DOHH2 (cell line): ENCODE results near the gene RHOT1.

Experiments used
- H3F3A ChIP-seq: fragments of 200-600 bp; sonication (generic), shearing (Covaris generic); 2 replicates; pipeline ENCODE4 v1.6.0; 2016; ENCODE audit warnings: antibody characterized with exemption, mild to moderate bottlenecking; ENCODE audit not compliant: control insufficient read depth, insufficient read depth
- H3K27ac ChIP-seq: fragments of 200-600 bp; sonication (generic); 2 replicates; pipeline ENCODE4 v1.5.1; 2014; ENCODE audit warnings: low read depth, mild to moderate bottlenecking, low read length, moderate library complexity
- H3K27me3 ChIP-seq: fragments of 200-600 bp; sonication (generic); 2 replicates; pipeline ENCODE4 v1.6.1; 2014; ENCODE audit warnings: mild to moderate bottlenecking, low read length, mixed read lengths; ENCODE audit not compliant: control insufficient read depth
- H3K36me3 ChIP-seq: fragments of 200-600 bp; sonication (generic); 2 replicates; pipeline ENCODE4 v1.6.1; 2014; ENCODE audit warnings: mild to moderate bottlenecking, low read length, moderate library complexity, mixed read lengths; ENCODE audit not compliant: control insufficient read depth
- H3K4me1 ChIP-seq: fragments of 200-600 bp; sonication (generic); 2 replicates; pipeline ENCODE4 v1.6.1; 2014; ENCODE audit warnings: mild to moderate bottlenecking, low read length, mixed read lengths; ENCODE audit not compliant: control insufficient read depth
- H3K4me2 ChIP-seq: fragments of 200-600 bp; sonication (generic); 2 replicates; pipeline ENCODE4 v1.6.0; 2014; ENCODE audit warnings: mild to moderate bottlenecking, low read length, moderate library complexity
- H3K4me3 ChIP-seq: fragments of 200-600 bp; sonication (generic); 2 replicates; pipeline ENCODE4 v1.5.1; 2014; ENCODE audit warnings: mild to moderate bottlenecking, low read length, mixed read lengths
- H3K79me2 ChIP-seq: fragments of 200-600 bp; sonication (generic); 2 replicates; pipeline ENCODE4 v1.6.1; 2014; ENCODE audit warnings: mild to moderate bottlenecking, low read length, mixed read lengths; ENCODE audit not compliant: control insufficient read depth
- H3K9me2 ChIP-seq: fragments of 200-600 bp; sonication (generic); replicated peaks from 2 replicates; pipeline ENCODE4 v1.6.1; 2014; ENCODE audit warnings: mild to moderate bottlenecking, low read length, mixed read lengths; ENCODE audit not compliant: control insufficient read depth
- H3K9me3 ChIP-seq: fragments of 200-600 bp; sonication (generic); 2 replicates; pipeline ENCODE4 v1.6.1; 2014; ENCODE audit warnings: antibody characterized with exemption, low read length, mixed read lengths; ENCODE audit not compliant: control insufficient read depth, insufficient read depth
- H4K20me1 ChIP-seq: fragments of 200-600 bp; sonication (generic); 2 replicates; pipeline ENCODE4 v1.6.0; 2014; ENCODE audit warnings: low read depth, mild to moderate bottlenecking, antibody characterized with exemption, low read length, moderate library complexity; ENCODE audit not compliant: control insufficient read depth, insufficient read depth
- EZH2phosphoT487 ChIP-seq: fragments of 200-600 bp; sonication (generic); IDR thresholded peaks from 2 replicates; pipeline ENCODE4 v1.6.1; 2017; ENCODE audit warnings: borderline replicate concordance, mild to moderate bottlenecking, antibody characterized with exemption, low read length, moderate library complexity, mixed read lengths
- TF ChIP-seq, protein P1 (sequence below): fragments of 200-600 bp; sonication (generic); IDR thresholded peaks from one replicate; pipeline ENCODE4 v1.5.1; 2014; ENCODE audit warnings: antibody characterized with exemption, mild to moderate bottlenecking, low read depth, low read length; ENCODE audit not compliant: poor library complexity, severe bottlenecking

The RHOT1 gene

DNA sequence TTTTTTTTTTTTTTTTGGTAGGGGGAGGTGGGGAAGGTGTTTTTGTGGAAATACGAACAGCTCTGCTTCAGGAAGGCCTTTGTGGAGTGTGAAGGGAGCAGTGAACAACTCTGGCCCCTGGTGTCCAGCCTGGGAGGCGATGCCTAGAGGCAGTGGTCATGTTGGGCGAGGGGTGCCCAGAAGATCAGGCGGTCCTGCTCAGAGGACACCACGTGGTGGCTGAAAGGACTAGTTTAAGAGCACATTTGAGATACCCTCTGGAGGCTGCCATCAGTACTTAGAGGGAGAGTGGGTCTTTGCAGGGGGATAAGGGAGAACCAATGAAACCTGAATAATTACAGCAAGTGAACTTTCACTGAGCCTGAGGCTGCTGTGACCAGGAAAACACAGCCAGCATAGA lies 40.1 kb upstream of the RHOT1 start:
- Histone ChIP-seq H3K4me3 (no peak overlapping the region), H3K27ac (no peak overlapping the region), H4K20me1 (no peaks in the 10 kb centered on the region), H3K27me3 (peaks cover 11% of the 10 kb centered on the region; the same call in 1 of the 2 replicates), H3K4me1 (no peaks in the 10 kb centered on the region), H3K4me2 (no peak overlapping the region), H3K9me2 (no peaks in the 10 kb centered on the region), H3K9me3 (no peaks in the 10 kb centered on the region), H3K36me3 (no peaks in the 10 kb centered on the region), H3F3A (no peaks in the 10 kb centered on the region), H3K79me2 (no peaks in the 10 kb centered on the region)
- TF ChIP-seq EZH2phosphoT487: no peak
- TF ChIP-seq, protein P1, sequence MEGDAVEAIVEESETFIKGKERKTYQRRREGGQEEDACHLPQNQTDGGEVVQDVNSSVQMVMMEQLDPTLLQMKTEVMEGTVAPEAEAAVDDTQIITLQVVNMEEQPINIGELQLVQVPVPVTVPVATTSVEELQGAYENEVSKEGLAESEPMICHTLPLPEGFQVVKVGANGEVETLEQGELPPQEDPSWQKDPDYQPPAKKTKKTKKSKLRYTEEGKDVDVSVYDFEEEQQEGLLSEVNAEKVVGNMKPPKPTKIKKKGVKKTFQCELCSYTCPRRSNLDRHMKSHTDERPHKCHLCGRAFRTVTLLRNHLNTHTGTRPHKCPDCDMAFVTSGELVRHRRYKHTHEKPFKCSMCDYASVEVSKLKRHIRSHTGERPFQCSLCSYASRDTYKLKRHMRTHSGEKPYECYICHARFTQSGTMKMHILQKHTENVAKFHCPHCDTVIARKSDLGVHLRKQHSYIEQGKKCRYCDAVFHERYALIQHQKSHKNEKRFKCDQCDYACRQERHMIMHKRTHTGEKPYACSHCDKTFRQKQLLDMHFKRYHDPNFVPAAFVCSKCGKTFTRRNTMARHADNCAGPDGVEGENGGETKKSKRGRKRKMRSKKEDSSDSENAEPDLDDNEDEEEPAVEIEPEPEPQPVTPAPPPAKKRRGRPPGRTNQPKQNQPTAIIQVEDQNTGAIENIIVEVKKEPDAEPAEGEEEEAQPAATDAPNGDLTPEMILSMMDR: no peak

DNA sequence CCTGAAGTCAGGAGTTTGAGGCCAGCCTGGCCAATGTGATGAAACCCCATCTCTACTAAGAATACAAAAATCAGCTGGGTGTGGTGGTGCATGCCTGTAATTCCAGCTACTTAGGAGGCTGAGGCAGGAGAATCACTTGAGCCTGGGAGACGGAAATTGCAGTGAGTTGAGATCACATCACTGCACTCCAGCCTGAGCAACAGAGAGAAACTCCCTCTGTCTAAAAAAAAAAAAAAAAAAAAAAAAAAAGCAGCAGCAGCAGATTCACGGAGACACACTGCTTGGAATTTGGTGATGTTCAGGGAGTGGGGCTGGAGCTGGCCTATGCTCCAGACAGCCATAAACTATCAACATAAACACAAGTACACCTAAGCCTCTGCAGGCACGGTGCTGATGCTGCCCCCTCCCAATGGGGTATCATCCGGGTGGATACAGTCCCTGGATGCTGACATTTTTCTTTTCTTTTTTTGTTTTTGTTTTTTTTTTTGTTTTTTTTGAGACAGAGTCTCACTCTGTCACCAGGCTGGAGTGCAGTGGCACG lies 39.6 kb upstream of the RHOT1 start:
- TF ChIP-seq, protein P1: no peak
- TF ChIP-seq EZH2phosphoT487: no peak
- no peaks in the 10 kb centered on the region for H3K9me2 ChIP-seq
- H3K27ac ChIP-seq: no peak overlapping the region
- no peak overlapping the region for H3K4me3 ChIP-seq
- no peaks in the 10 kb centered on the region for H3K4me1 ChIP-seq
- H3K4me2 ChIP-seq: no peak overlapping the region
- H3K36me3 ChIP-seq: no peaks in the 10 kb centered on the region
- no peaks in the 10 kb centered on the region for H3K79me2 ChIP-seq
- H3K9me3 ChIP-seq: no peaks in the 10 kb centered on the region
- no peaks in the 10 kb centered on the region for H4K20me1 ChIP-seq
- peaks cover 11% of the 10 kb centered on the region; the same call in 1 of the 2 replicates for H3K27me3 ChIP-seq
- no peaks in the 10 kb centered on the region for H3F3A ChIP-seq

DNA sequence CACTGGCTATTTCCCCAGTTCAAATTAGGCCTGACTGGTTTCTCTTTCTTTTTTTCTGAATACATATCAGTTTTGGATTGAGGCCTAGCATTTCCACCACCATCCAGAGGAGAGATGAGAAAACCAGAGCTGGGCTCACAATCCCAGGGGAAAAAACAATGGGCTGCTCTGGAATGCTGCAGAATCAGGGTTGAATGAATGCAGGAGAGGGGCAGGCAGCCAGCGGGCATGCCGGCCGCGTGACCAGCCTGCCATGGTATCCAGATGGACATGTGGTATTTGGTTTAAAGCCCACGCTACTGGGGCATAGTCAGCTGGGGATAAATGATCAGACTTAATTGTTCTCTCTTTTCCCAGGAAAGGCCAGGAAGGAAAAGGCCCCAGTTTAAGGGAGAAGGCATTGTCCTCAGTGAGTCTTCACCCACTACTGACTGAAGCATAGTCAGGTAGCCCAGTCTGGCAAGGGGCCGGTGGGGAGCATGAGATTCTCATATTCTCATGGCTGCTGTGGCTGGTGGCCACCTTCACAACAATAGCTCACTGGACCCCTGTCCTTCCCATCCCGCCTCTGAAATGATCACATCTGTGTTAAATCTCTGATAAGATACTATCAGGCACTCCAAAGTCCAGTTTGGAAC lies 38.7 kb upstream of the RHOT1 start:
- Histone ChIP-seq H3K9me3 (no peaks in the 10 kb centered on the region), H4K20me1 (no peaks in the 10 kb centered on the region)

More for the DNA sequence above, 38.7 kb upstream of the RHOT1 start:
- Histone ChIP-seq H3K27me3 (peaks cover 11% of the 10 kb centered on the region; the same call in 1 of the 2 replicates), H3K9me2 (no peaks in the 10 kb centered on the region), H3K4me3 (no peak overlapping the region), H3F3A (no peaks in the 10 kb centered on the region), H3K79me2 (no peaks in the 10 kb centered on the region), H3K4me1 (no peaks in the 10 kb centered on the region), H3K27ac (no peak overlapping the region), H3K36me3 (no peaks in the 10 kb centered on the region), H3K4me2 (no peak overlapping the region)
- no peak for TF ChIP-seq EZH2phosphoT487
- TF ChIP-seq, protein P1: no peak
